ENCODE measurements around the gene DPYSL4.

DNA sequence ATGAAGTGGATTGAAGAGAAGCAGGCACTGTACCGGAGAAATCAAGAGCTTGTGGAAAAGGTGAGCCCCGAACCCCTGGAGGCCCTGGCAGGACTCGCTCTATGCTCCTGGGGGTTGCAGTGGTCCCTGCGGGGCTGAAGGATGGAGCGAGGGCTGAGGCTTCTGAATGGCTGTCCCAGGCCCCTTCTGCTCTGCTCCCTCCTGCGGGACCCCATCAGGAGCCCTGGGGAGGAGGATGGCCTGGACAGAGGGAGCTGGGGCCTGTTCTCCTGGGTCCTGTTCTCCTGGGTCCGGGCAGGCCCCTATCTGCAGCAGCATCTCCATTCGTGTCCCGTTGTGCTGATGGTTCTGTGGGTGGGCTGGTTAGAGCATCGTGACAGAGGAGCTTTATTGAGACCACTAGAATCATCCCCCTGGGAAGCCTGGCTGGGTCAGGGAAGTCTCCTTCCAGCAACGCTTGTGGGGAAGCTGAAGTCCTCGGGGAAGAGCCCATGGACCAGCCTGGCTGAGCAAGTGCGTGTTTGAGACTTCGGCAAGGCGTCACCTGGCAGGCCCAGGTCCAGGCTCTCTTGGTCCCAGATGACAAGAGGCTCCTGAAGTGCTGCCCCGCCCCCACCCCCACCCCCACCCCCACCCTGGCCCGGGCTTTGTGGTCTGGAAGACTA is 41.1 kb upstream of the DPYSL4 start:
- TF ChIP-seq TAF1 (IDR thresholded peaks at IDR 0.05; ENCODE audit: low read depth, low read length), result no peak
- TF ChIP-seq POLR2AphosphoS5 (IDR thresholded peaks at IDR 0.05; ENCODE audit: low read depth, low read length), result no peak
- TF ChIP-seq POLR2A (IDR thresholded peaks at IDR 0.05; ENCODE audit: low read depth, low read length), result no peak
- TF ChIP-seq PAX5 (IDR thresholded peaks at IDR 0.05; ENCODE audit: insufficient read depth, low read length, severe bottlenecking), result no peak
- no peak for TF ChIP-seq SPI1 (IDR thresholded peaks at IDR 0.05; ENCODE audit: low read depth, low read length)

Measured in GM12891 (cell line).